Dermis microvascular lymphatic vessel endothelial cell (primary cell): ENCODE results near the gene SMIM1. TPM values are rescaled to one million over a fixed set of nuclear protein-coding genes. Genes with fewer than 3 reads are reported as not detected.
A peak's percentile ranks its signal among the peaks of the same experiment; 100 is the strongest.
"Not testable (repeated sequence)": the region's sequence is repeated elsewhere in the genome, so short reads cannot be mapped to it uniquely, and the experiment has no call there.

Source experiments
- DNase-seq, 2 donors: peaks; one replicate each; pipeline versions ENCODE4 v3.0.0 to v3.0.0-alpha.2; 2010; ENCODE audit warnings: low read depth in 2 of 2
- total RNA-seq: library from RNA; depleted of rRNA; stranded (reverse); fragments of >200 nt; gene quantifications from 2 replicates; pipeline ENCODE4 v1.2.1, GENCODE V29; 2014

SMIM1 gene
- total RNA-seq, 1 donor from 2014 or later = 0.39 TPM

GRCh38 chr1:3795453-3796214 is 23.1 kb downstream of the SMIM1 start:
- no peak for DNase-seq

GRCh38 chr1:3796215-3797061 is 23.9 kb downstream of the SMIM1 start, which contains the start of gene LRRC47:
TSS of gene LRRC47 (minus strand) at chr1:3796498. CDS start at chr1:3796476, 22 bp downstream.
- DNase-seq = peak; percentile 73 to 94

- no peak for DNase-seq
These were observed 27.6 kb downstream of the SMIM1 start for GRCh38 chr1:3799976-3800685.

GRCh38 chr1:3800795-3801194 is 28.2 kb downstream of the SMIM1 start:
- not testable (repeated sequence) for DNase-seq

GRCh38 chr1:3803905-3804626 is 31.5 kb downstream of the SMIM1 start:
- peak in 1 of 2 donors; percentile 24 for DNase-seq

GRCh38 chr1:3804627-3804944 is 32.0 kb downstream of the SMIM1 start:
- DNase-seq = not testable (repeated sequence)

GRCh38 chr1:3805038-3805437 is 32.5 kb downstream of the SMIM1 start:
- no peak for DNase-seq

GRCh38 chr1:3807769-3808168 is 35.2 kb downstream of the SMIM1 start:
- DNase-seq = no peak

GRCh38 chr1:3809680-3810079 is 37.1 kb downstream of the SMIM1 start:
- no peak for DNase-seq

- not testable (repeated sequence) for DNase-seq
These were observed 37.7 kb downstream of the SMIM1 start for GRCh38 chr1:3810149-3810761.

GRCh38 chr1:3811595-3811911 is 39.0 kb downstream of the SMIM1 start:
- DNase-seq = no peak

- DNase-seq = no peak
These were observed 41.5 kb downstream of the SMIM1 start for GRCh38 chr1:3814065-3814464.

GRCh38 chr1:3814771-3815561 is 42.4 kb downstream of the SMIM1 start:
- DNase-seq = no peak

GRCh38 chr1:3816331-3817137 is 44.0 kb downstream of the SMIM1 start:
- no peak for DNase-seq

- no peak for DNase-seq
These were observed 44.7 kb downstream of the SMIM1 start for GRCh38 chr1:3817138-3817740.

GRCh38 chr1:3817821-3818597 is 45.5 kb downstream of the SMIM1 start:
- DNase-seq = no peak

- DNase-seq = no peak
These were observed 47.2 kb downstream of the SMIM1 start for GRCh38 chr1:3819771-3820200.

GRCh38 chr1:3820316-3820715 is 47.8 kb downstream of the SMIM1 start:
- DNase-seq = no peak
